GM12874 (cell line): Measurements from ENCODE around the gene PMP22.

Source experiments
- TF ChIP-seq, protein P1 (sequence below): IDR thresholded peaks from 2 replicates; pipeline ENCODE4 v1.5.1; 2011; ENCODE audit warnings: low read depth, mild to moderate bottlenecking, control low read depth, low read length, moderate library complexity; ENCODE audit not compliant: insufficient read depth

PMP22 gene

GRCh38 chr17:15301845-15302244 is 36.7 kb upstream of the PMP22 start:
- TF ChIP-seq, protein P1, sequence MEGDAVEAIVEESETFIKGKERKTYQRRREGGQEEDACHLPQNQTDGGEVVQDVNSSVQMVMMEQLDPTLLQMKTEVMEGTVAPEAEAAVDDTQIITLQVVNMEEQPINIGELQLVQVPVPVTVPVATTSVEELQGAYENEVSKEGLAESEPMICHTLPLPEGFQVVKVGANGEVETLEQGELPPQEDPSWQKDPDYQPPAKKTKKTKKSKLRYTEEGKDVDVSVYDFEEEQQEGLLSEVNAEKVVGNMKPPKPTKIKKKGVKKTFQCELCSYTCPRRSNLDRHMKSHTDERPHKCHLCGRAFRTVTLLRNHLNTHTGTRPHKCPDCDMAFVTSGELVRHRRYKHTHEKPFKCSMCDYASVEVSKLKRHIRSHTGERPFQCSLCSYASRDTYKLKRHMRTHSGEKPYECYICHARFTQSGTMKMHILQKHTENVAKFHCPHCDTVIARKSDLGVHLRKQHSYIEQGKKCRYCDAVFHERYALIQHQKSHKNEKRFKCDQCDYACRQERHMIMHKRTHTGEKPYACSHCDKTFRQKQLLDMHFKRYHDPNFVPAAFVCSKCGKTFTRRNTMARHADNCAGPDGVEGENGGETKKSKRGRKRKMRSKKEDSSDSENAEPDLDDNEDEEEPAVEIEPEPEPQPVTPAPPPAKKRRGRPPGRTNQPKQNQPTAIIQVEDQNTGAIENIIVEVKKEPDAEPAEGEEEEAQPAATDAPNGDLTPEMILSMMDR, result no peak

- TF ChIP-seq, protein P1, result no peak
Measured at GRCh38 chr17:15298176-15298575, 33.0 kb upstream of the PMP22 start.

- TF ChIP-seq, protein P1, result no peak
Measured at GRCh38 chr17:15293558-15293957, 28.4 kb upstream of the PMP22 start.

DNA sequence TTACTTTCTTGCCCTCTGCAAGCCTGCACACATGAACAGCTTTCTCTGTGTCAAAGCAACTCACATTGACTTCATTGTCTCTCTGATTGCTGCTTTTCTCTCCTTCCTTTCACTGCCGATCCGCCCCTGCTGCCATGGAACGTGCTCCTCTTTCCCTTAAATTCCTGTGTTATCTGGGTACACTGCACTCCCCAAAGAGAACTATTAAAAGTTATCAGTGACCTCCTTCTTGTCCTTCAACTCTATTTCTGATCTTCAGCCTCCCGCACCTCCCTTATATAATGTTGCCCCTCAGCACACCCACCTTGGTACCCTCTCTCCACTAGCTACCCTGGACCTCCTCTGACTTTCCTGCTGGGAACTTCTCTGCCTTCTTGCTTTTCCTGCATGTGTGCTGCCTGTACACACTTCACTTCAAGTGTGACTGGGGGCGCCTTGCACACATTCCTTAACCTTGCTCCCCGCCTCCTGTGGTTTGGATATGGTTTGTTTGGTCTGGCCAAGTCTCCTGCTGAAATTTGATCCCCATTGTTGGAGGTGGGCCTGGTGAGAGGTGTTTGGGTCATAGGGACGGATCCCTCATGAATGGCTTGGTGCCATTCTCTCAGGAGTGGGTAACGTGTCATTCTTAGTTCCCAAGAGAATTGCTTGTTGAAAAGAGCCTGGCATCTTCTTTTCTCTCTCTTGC is 26.7 kb upstream of the PMP22 start:
- TF ChIP-seq, protein P1, result no peak

DNA sequence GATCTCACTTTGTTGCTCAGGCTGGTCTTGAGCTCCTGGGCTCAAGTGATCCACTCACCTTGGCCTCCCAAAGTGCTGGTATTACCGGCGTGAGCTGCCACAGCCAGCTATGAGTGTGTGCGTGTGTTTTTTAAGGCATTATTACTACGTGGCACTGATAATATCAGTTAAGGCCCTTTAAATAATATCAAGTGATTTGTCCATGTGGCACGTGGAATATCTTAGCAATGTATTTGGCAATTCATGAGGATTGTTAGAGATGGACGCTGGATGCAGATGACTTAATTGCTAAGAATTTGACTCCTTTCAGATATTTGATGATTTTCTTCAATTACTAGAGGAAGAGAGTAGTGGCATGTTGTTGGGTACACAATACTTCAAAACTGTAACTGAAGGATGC is 25.5 kb upstream of the PMP22 start:
- TF ChIP-seq, protein P1, result no peak

GRCh38 chr17:15289285-15290183 is 24.4 kb upstream of the PMP22 start:
- TF ChIP-seq, protein P1, result no peak

DNA sequence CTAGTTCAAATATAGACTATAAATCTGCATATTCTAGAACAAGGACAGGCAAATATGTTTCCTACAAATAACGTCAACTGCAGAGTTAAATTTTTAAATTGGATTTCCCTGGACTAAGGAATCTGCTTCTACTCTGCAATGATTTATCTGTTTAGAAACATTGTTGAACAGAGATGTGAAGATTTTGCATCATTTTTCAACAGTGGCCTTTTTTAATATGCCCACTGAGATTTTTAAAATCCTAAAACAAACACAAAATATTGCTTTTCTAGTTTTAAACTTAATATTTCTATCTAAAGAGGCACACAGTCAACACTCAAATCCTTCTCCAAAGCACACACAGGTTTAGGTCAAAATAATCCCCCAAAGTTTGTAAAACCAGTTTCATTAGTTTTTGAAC is 23.7 kb upstream of the PMP22 start:
- TF ChIP-seq, protein P1, result no peak
